A549 (cell line): ENCODE data around the gene LRRC46.

Experiments used
- ESRRA ChIP-seq: fragments of 150-350 bp; IDR thresholded peaks from 2 replicates; pipeline ENCODE4 v1.6.1; 2014; ENCODE audit warnings: mild to moderate bottlenecking, low read length, borderline replicate concordance
- GATA3 ChIP-seq: IDR thresholded peaks from 2 replicates; pipeline ENCODE4 v1.6.1; 2012; ENCODE audit warnings: borderline replicate concordance
- NR3C1 ChIP-seq: fragments of >200 bp; sonication (Bioruptor Twin); formaldehyde crosslinking; IDR thresholded peaks from 3 replicates; pipeline ENCODE4 v1.6.1; 2017
- POLR2A ChIP-seq: IDR thresholded peaks from 2 replicates; pipeline ENCODE4 v1.6.1; 2012; ENCODE audit warnings: mild to moderate bottlenecking, low read length
- RNF2 ChIP-seq: fragments of 200-600 bp; sonication (generic); IDR thresholded peaks from 2 replicates; pipeline ENCODE4 v1.6.1; 2016; ENCODE audit warnings: low read depth, mild to moderate bottlenecking, antibody characterized with exemption, moderate library complexity, borderline replicate concordance
- TF ChIP-seq, protein P1 (sequence below): fragments of >200 bp; sonication (Bioruptor Twin); formaldehyde crosslinking; IDR thresholded peaks from 3 replicates; pipeline ENCODE4 v1.5.1; 2016
- TF ChIP-seq, protein P2 (sequence below): fragments of 200-600 bp; sonication (generic); IDR thresholded peaks from 2 replicates; pipeline ENCODE4 v1.6.1; 2016; ENCODE audit warnings: antibody characterized with exemption, mild to moderate bottlenecking, moderate library complexity

DNA sequence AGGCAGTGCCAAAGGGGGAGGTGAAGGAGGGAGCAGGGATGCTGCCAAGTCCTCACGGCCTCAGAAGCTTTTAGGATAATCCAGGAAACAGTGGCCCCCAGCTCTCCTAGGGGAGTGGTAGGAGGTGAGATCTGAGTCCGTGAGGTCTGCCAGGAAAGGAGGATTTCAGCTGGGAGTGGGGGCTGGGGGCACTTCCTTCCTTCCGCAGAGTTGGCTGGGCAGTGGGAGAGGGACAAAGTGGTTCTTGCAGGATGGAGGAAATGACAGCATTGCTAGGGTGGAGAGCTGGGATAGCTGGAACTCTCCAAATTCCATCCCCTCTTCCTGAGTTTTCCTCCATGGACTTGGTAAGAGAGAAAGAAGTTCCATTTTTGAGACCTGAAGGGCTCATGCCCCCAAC lies 24.3 kb downstream of the LRRC46 start:
- TF ChIP-seq, protein P1, sequence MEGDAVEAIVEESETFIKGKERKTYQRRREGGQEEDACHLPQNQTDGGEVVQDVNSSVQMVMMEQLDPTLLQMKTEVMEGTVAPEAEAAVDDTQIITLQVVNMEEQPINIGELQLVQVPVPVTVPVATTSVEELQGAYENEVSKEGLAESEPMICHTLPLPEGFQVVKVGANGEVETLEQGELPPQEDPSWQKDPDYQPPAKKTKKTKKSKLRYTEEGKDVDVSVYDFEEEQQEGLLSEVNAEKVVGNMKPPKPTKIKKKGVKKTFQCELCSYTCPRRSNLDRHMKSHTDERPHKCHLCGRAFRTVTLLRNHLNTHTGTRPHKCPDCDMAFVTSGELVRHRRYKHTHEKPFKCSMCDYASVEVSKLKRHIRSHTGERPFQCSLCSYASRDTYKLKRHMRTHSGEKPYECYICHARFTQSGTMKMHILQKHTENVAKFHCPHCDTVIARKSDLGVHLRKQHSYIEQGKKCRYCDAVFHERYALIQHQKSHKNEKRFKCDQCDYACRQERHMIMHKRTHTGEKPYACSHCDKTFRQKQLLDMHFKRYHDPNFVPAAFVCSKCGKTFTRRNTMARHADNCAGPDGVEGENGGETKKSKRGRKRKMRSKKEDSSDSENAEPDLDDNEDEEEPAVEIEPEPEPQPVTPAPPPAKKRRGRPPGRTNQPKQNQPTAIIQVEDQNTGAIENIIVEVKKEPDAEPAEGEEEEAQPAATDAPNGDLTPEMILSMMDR: no peak
- TF ChIP-seq RNF2: no peak
- TF ChIP-seq, protein P2, sequence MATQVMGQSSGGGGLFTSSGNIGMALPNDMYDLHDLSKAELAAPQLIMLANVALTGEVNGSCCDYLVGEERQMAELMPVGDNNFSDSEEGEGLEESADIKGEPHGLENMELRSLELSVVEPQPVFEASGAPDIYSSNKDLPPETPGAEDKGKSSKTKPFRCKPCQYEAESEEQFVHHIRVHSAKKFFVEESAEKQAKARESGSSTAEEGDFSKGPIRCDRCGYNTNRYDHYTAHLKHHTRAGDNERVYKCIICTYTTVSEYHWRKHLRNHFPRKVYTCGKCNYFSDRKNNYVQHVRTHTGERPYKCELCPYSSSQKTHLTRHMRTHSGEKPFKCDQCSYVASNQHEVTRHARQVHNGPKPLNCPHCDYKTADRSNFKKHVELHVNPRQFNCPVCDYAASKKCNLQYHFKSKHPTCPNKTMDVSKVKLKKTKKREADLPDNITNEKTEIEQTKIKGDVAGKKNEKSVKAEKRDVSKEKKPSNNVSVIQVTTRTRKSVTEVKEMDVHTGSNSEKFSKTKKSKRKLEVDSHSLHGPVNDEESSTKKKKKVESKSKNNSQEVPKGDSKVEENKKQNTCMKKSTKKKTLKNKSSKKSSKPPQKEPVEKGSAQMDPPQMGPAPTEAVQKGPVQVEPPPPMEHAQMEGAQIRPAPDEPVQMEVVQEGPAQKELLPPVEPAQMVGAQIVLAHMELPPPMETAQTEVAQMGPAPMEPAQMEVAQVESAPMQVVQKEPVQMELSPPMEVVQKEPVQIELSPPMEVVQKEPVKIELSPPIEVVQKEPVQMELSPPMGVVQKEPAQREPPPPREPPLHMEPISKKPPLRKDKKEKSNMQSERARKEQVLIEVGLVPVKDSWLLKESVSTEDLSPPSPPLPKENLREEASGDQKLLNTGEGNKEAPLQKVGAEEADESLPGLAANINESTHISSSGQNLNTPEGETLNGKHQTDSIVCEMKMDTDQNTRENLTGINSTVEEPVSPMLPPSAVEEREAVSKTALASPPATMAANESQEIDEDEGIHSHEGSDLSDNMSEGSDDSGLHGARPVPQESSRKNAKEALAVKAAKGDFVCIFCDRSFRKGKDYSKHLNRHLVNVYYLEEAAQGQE: no peak
- no peak for TF ChIP-seq NR3C1
- no peak for TF ChIP-seq GATA3
- no peak for TF ChIP-seq ESRRA
- TF ChIP-seq POLR2A: no peak
